ENCODE measurements around the gene ING2. TPM values are rescaled to one million over a fixed set of nuclear protein-coding genes. Genes with fewer than 3 reads are reported as not detected.

ING2 gene
- total RNA-seq, 1 donor from 2014 or later: 5.9 TPM

GRCh38 chr4:183493246-183493645 is 11.6 kb upstream of the ING2 start:
- intact Hi-C loops (cut with micrococcal nuclease): no loop called here
- no peak overlapping the region for H3K4me3 ChIP-seq
- no peaks in the 10 kb centered on the region for H3K4me1 ChIP-seq
- no peak for TF ChIP-seq CTCF (IDR thresholded peaks at IDR 0.05; ENCODE audit: borderline replicate concordance)
- H3K36me3 ChIP-seq: peaks cover 10% of the 10 kb centered on the region
- H3K9me3 ChIP-seq (replicated peaks): peaks cover 18% of the 10 kb centered on the region
- H3K27ac ChIP-seq (replicated peaks): no peak overlapping the region
- DNase-seq: no peak
- H3K27me3 ChIP-seq (ENCODE audit: low read depth): no peaks in the 10 kb centered on the region

- Histone ChIP-seq H3K4me3 (no peak overlapping the region), H3K27me3 (ENCODE audit: low read depth) (no peaks in the 10 kb centered on the region), H3K36me3 (peaks cover 10% of the 10 kb centered on the region), H3K9me3 (replicated peaks) (peaks cover 18% of the 10 kb centered on the region), H3K27ac (replicated peaks) (no peak overlapping the region), H3K4me1 (no peaks in the 10 kb centered on the region)
- intact Hi-C loops (cut with micrococcal nuclease): no loop called here
- TF ChIP-seq CTCF (IDR thresholded peaks at IDR 0.05; ENCODE audit: borderline replicate concordance): no peak
- DNase-seq: no peak
Observed at GRCh38 chr4:183495184-183495583, 9.7 kb upstream of the ING2 start.

GRCh38 chr4:183499389-183499788 is 5.5 kb upstream of the ING2 start:
- intact Hi-C loops (cut with micrococcal nuclease): no loop called here
- no peak for DNase-seq
- TF ChIP-seq CTCF (IDR thresholded peaks at IDR 0.05; ENCODE audit: borderline replicate concordance): no peak
- Histone ChIP-seq H3K9me3 (replicated peaks) (no peaks in the 10 kb centered on the region), H3K4me3 (no peak overlapping the region), H3K36me3 (no peaks in the 10 kb centered on the region), H3K4me1 (peaks cover 13% of the 10 kb centered on the region), H3K27me3 (ENCODE audit: low read depth) (no peaks in the 10 kb centered on the region), H3K27ac (replicated peaks) (no peak overlapping the region)

GRCh38 chr4:183499801-183500200 is 5.1 kb upstream of the ING2 start:
- H3K27ac ChIP-seq (replicated peaks): no peak overlapping the region

GRCh38 chr4:183503497-183504063 is 1.3 kb upstream of the ING2 start:
- intact Hi-C loops (cut with micrococcal nuclease): no loop called here
- H3K36me3 ChIP-seq: no peaks in the 10 kb centered on the region
- H3K4me1 ChIP-seq: peaks cover 41% of the 10 kb centered on the region
- peak overlapping the region; percentile 97 for H3K4me3 ChIP-seq
- DNase-seq: no peak
- TF ChIP-seq CTCF (IDR thresholded peaks at IDR 0.05; ENCODE audit: borderline replicate concordance): no peak
- no peaks in the 10 kb centered on the region for H3K27me3 ChIP-seq (ENCODE audit: low read depth)
- H3K27ac ChIP-seq (replicated peaks): peak overlapping the region; percentile 97
- H3K9me3 ChIP-seq (replicated peaks): no peaks in the 10 kb centered on the region

More at GRCh38 chr4:183499801-183500200, 5.1 kb upstream of the ING2 start:
- Histone ChIP-seq H3K4me3 (no peak overlapping the region), H3K27me3 (ENCODE audit: low read depth) (no peaks in the 10 kb centered on the region), H3K4me1 (peaks cover 16% of the 10 kb centered on the region), H3K9me3 (replicated peaks) (no peaks in the 10 kb centered on the region), H3K36me3 (no peaks in the 10 kb centered on the region)
- intact Hi-C loops (cut with micrococcal nuclease): no loop called here
- no peak for TF ChIP-seq CTCF (IDR thresholded peaks at IDR 0.05; ENCODE audit: borderline replicate concordance)
- no peak for DNase-seq
